GM18520 (cell line): Measurements from ENCODE around the gene BANF2.
"Not testable (repeated sequence)": the region's sequence is repeated elsewhere in the genome, so short reads cannot be mapped to it uniquely, and the experiment has no call there.

Experiments used
- ATAC-seq: cut with Tn5 transposase; IDR thresholded peaks from one replicate; pipeline ENCODE4 v1.9.1; 2021; ENCODE audit not compliant: unreplicated experiment

Gene BANF2

DNA sequence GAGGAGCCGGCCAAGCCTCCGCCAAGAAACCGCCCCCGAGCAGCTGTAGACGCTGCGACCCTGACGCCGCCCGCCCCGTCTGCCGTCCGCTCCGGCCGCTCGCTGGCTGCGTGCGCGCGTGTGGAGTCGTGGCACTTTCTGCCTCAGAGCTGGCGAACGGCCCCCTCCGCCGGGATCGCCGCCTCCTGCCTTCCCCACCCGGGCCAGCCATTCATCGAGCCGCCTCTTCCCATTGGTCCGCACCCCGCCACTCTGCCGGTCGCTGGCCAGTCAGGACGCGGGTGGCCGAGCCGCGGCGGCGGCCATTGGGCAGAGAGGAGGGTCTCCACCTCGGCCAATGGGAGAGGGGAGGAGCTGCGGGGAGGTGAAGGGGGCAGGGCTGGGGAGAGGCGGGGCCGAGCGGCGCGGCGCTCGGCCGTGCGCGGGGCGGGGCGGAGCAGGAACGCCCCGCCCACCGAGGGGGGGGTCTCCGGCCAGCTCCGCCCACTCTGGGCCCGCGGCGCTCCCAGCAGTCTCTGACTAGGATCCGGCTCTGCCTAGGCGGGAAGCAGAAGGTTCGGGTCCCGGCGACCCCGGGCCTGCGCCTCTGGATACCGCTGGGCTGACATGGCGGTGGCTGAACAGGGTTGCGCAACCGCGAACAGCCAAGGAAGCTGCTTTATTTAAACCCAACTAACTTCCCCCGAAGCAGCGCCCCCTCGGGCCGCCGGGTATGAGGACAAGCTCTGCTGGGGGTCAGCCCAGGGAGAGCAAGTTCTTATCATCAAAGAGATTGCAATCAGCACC is 17.5 kb upstream of the BANF2 start, which contains the start of gene RRBP1:
RRBP1 (minus strand) TSS at position 140 of the 786 bp plus-strand sequence. CDS start 21,735 bp downstream, outside the sequence.
- peak; percentile 87 for ATAC-seq

DNA sequence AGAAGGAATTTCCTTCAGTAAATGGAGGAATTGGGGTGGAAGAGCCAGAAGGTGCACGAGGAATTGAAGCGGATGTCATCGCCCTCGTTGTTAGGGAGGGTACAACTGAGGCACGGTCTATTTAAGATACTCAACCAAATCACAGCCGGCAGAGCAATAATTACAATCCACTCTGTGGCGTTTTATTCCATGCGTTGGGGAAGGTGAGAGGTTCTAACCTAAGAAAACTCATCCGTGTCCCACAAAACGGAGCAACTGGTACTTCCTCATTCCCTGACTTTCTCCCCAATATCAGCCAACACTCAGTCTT is 16.9 kb upstream of the BANF2 start:
- no peak for ATAC-seq

DNA sequence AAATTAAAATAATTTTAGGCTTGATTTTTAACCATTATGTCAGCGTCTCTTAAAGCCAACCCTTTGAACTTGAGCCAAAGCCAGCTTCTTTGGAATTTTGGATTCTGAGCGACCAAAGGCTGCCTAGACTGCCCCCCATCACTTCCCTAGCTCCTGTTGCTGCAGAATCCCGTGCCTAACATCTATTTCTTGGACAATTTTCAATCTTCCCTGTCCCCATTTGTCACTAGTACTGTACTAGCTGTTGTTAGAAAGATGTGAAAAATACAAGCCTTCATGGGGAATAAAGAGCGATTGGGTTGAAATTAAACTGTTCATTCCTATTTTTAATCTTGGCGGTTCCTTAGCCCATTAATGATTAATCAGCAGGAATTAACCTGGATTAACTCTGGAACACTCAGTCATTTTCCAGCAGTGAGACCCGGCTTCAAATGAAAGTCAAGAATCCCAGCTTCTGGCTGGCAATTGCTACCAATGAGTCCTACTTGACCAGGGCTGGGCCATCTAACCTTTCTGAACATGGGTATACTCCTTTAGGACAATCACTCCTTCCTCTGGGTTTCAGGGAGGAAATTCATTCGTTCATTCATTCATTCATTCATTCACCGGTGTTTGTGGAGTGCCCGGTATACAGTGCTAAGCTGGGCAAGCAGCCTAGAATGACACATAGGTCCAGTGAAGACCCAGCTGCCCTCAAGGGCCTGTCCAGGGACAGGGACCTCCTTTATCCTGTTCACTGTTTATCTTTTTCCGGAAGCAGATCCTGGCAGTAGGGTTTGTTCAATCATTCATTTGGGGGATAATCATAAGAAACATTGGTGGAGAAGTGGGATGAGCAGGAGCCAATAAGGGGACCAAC is 16.3 kb upstream of the BANF2 start:
- no peak for ATAC-seq

DNA sequence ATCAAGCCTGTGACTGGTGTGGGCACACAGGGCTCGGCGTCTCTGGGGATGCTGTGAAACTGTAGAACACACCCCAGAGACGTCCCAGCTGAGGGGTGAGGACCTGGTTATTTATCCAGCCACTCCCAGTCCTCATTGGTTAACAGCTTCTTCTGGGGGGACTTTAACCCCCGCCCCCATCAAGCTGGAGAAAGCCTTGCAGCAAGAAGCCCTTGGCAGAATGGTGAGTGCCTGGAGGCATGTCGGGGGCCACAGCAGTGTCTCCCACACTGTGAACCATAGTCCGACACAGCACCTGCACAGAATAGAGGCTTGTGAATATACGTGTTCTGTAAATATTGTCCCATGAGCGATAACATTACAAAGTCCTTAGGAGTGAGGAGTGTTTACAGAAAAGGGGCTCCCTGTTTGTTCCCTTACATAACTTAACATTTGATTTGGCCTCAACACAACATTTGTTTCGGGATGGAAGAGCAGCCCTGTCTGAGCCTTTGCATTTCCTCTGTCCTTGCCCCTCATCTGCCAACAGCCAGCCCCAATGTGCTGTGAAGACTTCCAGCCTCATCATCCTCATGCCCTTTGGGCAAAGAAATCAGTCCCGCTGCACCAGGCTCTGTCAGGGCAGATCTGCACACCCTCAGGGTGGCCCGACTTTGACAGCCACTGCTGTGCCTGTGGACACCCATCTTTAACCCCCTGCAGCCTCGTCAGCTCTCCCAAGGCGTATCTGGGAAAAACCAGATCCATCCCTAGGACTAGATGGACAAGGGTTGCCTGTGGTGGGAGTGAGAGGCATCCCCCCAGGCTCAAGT is 15.5 kb upstream of the BANF2 start:
- ATAC-seq: no peak

DNA sequence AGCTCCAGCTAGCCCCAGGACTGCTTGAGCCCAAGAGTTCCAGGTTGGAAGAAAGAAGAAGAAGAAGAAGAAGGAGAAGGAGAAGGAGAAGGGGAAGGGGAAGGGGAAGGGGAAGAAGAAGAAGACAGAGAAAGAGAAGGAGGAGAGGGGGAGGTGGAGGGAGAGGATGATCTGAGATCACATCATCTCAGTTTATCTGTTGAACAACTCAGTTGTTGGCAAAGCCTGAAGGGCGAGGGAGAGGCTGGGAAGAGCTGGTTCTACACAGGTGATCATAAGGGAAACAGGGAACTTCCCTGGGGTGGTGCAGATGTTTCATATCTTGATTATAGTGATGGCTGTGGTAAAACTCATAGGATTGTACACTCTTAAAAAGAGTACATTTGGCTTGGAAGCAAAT is 14.6 kb upstream of the BANF2 start:
- no peak for ATAC-seq

DNA sequence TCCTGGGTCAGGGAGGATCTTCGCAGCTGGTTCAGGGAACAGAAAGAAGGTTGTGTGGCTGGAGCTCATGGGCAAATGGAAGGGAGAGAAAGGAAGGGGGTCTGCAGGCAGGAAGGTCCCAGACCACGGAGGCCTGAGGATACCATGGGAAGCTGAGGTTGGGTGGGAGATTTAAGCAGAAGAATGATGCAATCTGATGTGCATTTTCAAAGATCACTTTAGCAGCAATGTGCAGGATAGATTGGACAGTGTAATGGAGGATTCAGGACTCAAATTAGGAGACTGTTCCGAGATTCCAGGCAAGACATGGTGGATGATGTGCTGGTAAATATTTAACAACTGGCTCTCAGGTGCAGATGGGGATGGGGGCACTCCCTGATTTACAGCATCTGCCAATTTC is 12.0 kb upstream of the BANF2 start:
- no peak for ATAC-seq

DNA sequence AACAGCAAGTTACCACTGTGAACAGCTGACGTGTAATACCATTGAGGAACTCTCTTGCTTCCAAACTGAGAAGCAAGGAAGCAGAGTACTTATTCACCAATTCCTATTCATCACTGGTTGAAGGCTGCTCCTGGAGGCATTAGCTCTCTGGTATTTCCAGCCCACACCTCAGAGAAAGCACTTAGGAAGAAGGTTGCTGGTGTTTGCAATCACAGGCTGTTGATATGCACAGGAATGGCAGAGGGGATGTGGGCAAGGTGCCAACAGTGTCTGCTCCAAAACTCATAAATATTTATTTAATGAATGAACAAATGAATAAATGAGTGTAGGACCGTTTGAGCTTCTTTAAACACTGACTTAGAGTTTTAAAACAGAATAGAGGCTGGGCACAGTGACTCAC is 10.8 kb upstream of the BANF2 start:
- ATAC-seq: no peak

DNA sequence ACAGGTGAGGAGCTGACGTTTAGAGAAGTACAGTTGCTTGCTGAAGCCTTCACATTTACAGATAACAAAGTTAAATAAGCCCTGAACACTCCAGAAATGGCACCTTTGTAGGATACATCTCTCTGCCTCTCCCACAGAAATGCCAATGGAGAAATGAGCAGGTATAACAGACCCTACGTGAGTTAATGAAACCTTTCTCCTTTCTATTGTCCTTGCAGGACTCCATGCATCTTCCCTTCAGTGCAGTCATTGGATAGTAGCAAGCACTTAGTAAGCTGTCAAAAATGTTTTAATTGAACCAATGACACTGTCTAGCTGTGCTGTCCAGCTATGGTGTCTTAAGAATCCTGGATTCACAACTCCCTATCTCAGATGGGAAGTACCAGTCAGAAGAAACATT is 9.6 kb upstream of the BANF2 start:
- no peak for ATAC-seq

DNA sequence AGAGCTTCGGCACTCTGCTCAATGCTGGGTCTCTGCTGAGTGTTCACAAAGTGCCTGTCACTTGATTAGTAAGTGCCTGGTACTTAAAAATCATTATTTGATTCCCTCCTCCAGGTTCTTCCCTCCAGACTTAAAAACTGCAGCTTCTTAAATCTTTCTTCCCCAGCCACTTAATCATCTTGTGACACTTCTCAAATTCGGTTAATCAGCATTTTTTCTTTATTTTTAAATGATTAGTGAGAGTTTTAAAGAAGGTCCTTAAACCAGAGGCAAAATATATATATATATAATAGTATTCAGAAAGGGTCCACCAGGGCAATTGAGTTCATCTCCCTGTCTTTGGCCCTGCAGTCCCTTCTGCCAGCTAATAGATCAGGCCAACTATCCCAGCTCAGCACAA is 8.0 kb upstream of the BANF2 start:
- ATAC-seq: no peak

DNA sequence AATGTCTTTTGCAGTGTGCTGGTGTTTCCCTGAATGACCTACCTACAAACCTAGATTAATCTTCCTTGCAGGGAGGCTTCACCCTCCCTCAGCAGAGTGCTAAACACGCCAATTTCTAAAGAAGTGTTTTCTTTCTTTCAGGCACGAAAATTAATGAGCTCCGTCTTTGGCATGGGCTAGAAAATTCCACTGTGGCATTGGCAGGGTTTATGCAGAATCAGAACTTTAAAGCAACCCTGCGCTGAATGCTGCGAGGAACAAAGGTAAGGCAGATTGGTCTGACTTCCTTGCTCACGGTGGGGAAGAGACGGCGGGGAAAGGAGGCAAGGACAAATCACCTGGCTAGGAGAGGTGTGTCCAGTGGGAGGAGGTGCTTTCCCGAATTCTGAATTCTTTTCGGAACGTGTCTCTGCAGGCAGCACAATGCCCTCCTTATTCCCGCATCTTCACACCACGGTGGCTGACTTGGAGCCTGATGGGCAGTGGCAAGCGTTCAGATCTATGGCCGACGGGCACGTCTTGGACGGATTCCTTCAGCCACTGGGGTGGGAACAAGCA is 6.2 kb upstream of the BANF2 start:
- no peak for ATAC-seq

DNA sequence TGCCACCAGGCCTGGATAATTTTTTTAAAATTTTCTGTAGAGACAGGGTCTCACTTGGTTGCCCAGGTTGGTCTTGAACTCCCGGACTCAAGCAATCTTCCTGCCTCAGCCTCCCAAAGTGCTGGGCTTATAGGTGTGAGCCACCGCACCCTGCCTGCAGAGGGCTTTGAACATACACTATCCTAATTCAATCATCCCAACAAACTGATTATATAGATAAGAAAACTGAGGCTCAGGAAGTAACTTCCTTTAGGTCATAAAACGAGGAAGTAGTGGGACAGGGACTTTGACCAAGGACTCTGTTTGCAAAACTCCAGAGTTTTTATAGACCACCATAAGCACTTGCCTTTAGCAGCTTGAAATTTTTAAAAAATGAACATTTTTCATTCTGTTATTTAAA is 5.0 kb upstream of the BANF2 start:
- no peak for ATAC-seq

DNA sequence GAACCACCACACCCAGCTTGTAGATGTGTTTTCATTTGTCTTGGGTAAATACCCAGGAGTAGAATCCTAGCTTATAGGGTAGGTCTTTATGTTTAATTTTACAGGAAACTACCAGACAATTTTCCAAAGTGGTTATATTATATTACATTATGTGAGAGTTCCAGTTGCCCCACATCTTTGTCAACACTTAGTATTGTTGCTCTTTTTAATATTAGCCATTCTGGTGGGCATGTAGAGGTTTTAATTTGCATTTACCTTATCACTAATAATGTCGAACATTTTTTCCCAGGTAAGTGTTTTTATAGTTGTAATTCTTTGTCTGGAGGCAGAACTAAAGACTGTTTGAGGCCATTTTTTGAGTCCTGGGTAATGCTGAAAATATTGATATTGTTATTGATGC is 3.5 kb upstream of the BANF2 start:
- ATAC-seq: no peak

DNA sequence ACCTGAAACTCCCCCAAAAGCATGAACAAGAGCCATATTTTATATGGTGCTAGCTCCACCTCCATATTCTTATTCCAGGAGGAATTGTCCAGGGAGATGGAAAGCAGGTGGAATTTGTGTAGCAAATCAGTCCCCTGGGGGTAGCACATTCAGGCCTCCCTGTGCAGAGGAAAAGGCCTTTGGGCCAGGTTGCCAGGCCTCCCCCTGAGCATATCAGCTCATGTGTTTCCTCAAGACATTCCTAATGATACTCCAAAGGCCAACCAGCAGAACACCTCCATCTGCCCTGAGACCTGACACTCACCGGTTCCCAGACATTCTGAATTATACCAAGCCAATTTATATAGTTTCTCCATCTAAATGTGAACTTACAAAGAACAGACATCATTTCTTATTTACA is 2.6 kb upstream of the BANF2 start:
- ATAC-seq: no peak

DNA sequence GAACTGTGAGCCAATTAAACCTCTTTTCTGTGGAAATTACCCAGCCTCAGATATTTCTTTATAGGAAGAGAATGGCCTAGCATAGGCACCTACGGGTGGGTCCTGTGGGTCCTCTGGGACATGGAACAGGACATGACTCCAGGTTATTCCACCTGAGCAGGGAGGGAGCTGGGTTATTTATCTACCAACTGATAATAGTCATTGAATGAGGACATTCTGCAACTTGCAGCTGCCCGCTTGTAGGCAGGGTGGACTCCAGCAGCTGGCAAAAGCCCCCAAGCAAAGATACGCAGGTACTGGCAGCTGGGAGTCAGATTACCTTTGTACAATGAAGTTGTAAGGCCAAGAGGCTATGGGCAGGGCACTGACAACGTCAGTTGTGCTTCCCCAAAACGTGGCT is 1.4 kb upstream of the BANF2 start:
- ATAC-seq: no peak

DNA sequence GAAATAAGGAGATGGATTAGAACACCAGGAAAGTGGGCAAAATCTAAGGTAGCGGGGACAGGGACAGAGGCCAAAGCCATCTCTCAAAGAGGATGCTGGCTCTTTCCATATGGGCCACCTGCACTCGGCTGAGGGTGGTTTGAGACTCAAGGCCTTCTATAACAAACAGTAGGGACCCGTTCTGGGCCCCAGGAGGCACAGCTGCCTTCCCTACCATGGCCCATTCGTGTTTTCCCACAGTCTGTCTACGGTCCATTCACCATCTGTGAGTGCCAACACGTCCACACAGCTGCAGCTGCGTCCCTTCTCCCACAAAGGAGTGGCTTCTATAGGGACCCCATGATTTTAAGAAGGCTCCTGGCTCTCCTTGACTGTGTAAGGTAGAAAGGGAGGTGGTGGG is 871 bp downstream of the BANF2 start:
- no peak for ATAC-seq

DNA sequence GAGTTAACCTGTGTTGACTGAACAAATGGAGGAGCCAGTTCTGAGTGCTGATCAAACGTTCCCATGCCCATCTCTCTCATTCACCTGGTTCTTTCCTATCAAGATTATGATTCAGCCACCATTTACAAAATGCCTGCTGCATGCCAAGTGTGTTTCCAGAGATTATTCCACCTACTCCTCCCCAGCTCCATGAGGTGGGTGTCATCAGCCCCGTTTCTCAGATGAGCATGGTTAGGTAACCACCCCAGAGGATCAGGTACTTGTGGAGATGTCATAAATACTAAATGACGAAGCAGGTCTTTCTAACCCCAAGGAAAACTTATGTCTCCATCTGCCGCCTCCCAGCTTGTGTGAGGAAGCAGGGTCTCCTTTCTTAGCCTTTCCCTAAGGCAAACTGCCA is 2.1 kb downstream of the BANF2 start:
- no peak for ATAC-seq

DNA sequence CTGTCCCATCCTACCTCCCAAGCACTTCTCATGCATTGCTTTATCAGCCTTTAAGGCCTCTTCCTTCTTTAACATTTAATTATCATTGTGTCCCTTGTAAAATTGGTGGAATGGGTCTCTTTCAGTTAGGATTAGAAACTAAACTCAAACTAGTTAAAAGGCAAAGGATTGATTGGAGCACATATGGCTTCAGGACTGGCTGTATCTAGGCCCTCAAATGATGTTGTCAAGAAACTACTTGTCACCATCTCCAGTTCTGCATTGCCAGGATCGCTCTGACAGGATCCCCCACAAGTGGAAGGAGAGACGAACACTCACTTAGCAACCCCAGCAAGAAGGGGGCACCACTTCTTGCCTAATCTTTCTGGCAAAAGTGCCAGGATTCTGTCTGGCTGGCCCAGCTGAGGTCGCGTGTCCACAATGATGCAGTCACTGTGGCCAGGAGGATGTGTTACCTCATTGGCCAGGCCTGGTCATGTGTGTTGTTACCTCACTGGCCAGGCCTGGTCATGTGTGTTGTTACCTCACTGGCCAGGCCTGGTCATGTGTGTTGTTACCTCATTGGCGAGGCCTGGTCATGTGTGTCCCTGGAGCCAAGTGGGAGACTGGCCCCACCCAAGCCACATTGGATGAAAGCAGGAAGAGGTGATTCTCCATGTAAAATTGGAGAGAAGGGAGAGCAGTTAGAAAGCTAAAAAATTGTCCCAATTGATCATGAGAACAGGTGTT is 5.0 kb downstream of the BANF2 start:
- no peak for ATAC-seq

DNA sequence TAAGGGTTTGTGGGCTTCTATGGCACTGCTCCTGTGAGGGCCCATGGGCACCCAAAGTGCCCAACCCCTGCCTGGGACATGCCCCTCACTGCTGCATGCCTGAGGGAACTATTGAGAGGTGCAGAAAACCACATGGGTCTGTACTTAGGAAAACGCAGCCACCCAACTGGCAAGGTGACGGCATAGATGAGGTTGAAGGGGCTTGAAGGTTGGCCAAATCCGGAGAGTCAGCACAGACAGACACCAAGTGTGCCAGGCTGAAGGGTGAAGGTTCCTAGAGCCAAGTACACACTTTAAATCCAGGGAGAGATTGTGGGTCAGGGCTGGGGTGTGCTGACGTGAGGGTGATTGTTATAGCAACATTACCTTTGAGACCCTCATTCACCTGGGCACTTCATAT is 6.2 kb downstream of the BANF2 start:
- ATAC-seq: no peak

DNA sequence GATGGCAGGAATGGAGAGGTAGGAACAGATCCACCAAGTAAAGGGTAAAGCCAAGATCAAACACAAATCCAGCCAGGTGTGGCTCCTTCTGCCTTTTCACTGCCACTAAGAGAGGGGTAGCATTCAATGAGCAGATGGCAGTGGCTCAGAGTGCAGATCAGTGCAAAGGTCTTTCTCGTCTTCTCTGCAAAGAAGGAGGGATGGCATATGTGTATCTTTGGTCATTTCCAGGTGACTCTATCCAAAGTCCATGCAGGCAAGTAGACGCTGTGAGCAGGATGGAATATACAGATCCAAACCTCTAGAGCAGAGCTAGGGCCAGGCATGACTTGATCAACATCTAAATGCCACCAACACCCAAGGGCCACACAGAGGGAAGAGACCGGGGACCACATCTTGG is 6.9 kb downstream of the BANF2 start:
- ATAC-seq: no peak

DNA sequence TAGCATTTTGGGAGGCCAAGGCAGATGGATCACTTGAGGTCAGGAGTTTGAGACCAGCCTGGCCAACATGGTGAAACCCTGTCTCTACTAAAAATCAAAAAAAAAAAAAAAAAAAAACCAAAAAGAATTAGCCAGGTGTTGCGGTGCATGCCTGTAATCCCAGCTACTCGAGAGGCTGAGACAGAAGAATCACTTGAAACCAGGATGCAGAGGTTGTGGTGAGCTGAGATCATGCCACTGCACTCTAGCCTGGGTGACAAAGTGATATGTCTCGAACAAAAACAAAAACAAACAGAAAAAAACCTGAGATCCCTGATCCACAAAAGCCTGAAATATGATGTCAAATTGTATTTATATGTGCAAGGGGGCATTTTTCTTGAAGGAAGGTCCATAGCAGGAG is 8.2 kb downstream of the BANF2 start:
- not testable (repeated sequence) for ATAC-seq
